Panc1 (cell line): ENCODE measurements around the gene ZNF599. TPM values are rescaled to one million over a fixed set of nuclear protein-coding genes. Genes with fewer than 3 reads are reported as not detected.

Experiments
- ATAC-seq: fragments of 200-7000 bp; cut with Tn5 transposase; 2 replicates; pipeline ENCODE4 v1.9.1; 2020; ENCODE audit warnings: mild to moderate bottlenecking, moderate library complexity
- Bru-seq: library from RNA; stranded (reverse); fragments of 400-500 nt; gene quantifications from one replicate; lab custom pipeline; 2021; lab: Mats Ljungman, UMichigan
- BruChase-seq, 2 experiments: library from RNA; stranded (reverse); fragments of 400-500 nt; gene quantifications; one replicate each; lab custom pipeline; 2021; lab: Mats Ljungman, UMichigan
- BruUV-seq: library from RNA; stranded (reverse); fragments of 400-500 nt; replicated peaks from 2 replicates; lab custom pipeline; 2021; lab: Mats Ljungman, UMichigan
- CTCF ChIA-PET: fragments of 300-600 bp; sonication (Branson Sonifier 250); formaldehyde crosslinking; loops from one replicate; lab custom pipeline; 2022; ENCODE audit warnings: antibody characterized with exemption; lab: Charles Lee
- POLR2A ChIA-PET: fragments of 300-600 bp; sonication (Branson Sonifier 250); formaldehyde crosslinking; loops from one replicate; lab custom pipeline; 2022; ENCODE audit warnings: antibody characterized with exemption; lab: Charles Lee
- DNase-seq: peaks from one replicate; pipeline ENCODE4 v3.0.0-alpha.2; 2010; ENCODE audit warnings: low read depth, low spot score
- H3K27ac ChIP-seq: 2 replicates; pipeline ENCODE4 v1.5.1; 2011; ENCODE audit warnings: mild to moderate bottlenecking, low read length, inconsistent platforms
- H3K27me3 ChIP-seq: fragments of 200-500 bp; sonication (Bioruptor generic); 2 replicates; pipeline ENCODE4 v1.6.0; 2014; ENCODE audit warnings: low read length, inconsistent platforms; ENCODE audit not compliant: control insufficient read depth, insufficient read depth
- H3K36me3 ChIP-seq: fragments of 200-500 bp; sonication (Bioruptor generic); 2 replicates; pipeline ENCODE4 v1.5.1; 2014; ENCODE audit warnings: inconsistent platforms, mild to moderate bottlenecking, low read length, moderate library complexity; ENCODE audit not compliant: control insufficient read depth, insufficient read depth
- H3K4me1 ChIP-seq: 2 replicates; pipeline ENCODE4 v1.5.1; 2011; ENCODE audit warnings: inconsistent platforms, mild to moderate bottlenecking, low read length, moderate library complexity; ENCODE audit not compliant: control insufficient read depth, insufficient read depth
- H3K4me3 ChIP-seq, 2 experiments: 2 replicates each; pipeline ENCODE4 v1.5.1; 2011 to 2012; ENCODE audit warnings: low read depth in 2 of 2, low read length in 2 of 2, mild to moderate bottlenecking in 2 of 2, inconsistent platforms in 1 of 2, moderate library complexity in 1 of 2
- H3K9me3 ChIP-seq: fragments of 200-500 bp; sonication (Bioruptor generic); 2 replicates; pipeline ENCODE4 v1.5.1; 2014; ENCODE audit warnings: low read depth, mild to moderate bottlenecking, inconsistent platforms, low read length, moderate library complexity; ENCODE audit not compliant: control insufficient read depth, insufficient read depth
- CTCF ChIP-seq: fragments of 450-650 bp; IDR thresholded peaks from 2 replicates; pipeline ENCODE4 v1.5.1; 2017; ENCODE audit warnings: mild to moderate bottlenecking
- POLR2AphosphoS5 ChIP-seq: IDR thresholded peaks from 2 replicates; pipeline ENCODE4 v1.6.1; 2012; ENCODE audit warnings: mild to moderate bottlenecking, low read depth, low read length, moderate library complexity
- SIN3A ChIP-seq: IDR thresholded peaks from 2 replicates; pipeline ENCODE4 v1.6.1; 2012; ENCODE audit warnings: low read depth, mild to moderate bottlenecking, low read length, moderate library complexity, borderline replicate concordance; ENCODE audit not compliant: insufficient read depth
- TCF7L2 ChIP-seq: IDR thresholded peaks from 2 replicates; pipeline ENCODE4 v1.6.1; 2011; ENCODE audit warnings: mild to moderate bottlenecking, low read depth, low read length, inconsistent platforms
- in situ Hi-C: cut with HindIII; loops from 2 replicates; pipeline ENCODE4 v1.10.0; 2016; ENCODE audit warnings: low sequenced_read_pairs, low pct_unique_long_range_greater_than_20kb
- intact Hi-C: fragments of 100-400 bp; cut with micrococcal nuclease; formaldehyde crosslinking; loops from one replicate; pipeline ENCODE4 v1.10.0; 2022; ENCODE audit not compliant: unreplicated experiment
- long read RNA-seq: library from polyadenylated mRNA; unstranded; transcript quantifications from one replicate; pipeline ENCODE4 v2.0.0, GENCODE V29; 2021; ENCODE audit not compliant: unreplicated experiment
- polyA plus RNA-seq: library from polyadenylated mRNA; unstranded; fragments of >200 nt; gene quantifications from one replicate; pipeline ENCODE4 v1.2.1, GENCODE V29; 2012; ENCODE audit warnings: missing spikeins; ENCODE audit not compliant: insufficient read length
- total RNA-seq: library from RNA; stranded (reverse); gene quantifications from one replicate; pipeline ENCODE4 v1.2.1, GENCODE V29; 2021; ENCODE audit not compliant: unreplicated experiment
- TF ChIP-seq, protein P1 (sequence below), 2 experiments: IDR thresholded peaks; 2 replicates each; pipeline ENCODE4 v1.6.1; 2011 to 2012; ENCODE audit warnings: low read depth in 2 of 2, control low read depth in 1 of 2, low read length in 1 of 2, mild to moderate bottlenecking in 1 of 2, moderate library complexity in 1 of 2; ENCODE audit not compliant: insufficient read depth in 1 of 2

Gene ZNF599
- total RNA-seq (8.2 TPM), Bru-seq, nascent RNA (percentile 56 among the genes with signal in this experiment), BruChase-seq, experiment 1, labeled RNA remaining after a 2-hour chase (percentile 61 among the genes with signal in this experiment), BruChase-seq, experiment 2, labeled RNA remaining after a 6-hour chase (percentile 55 among the genes with signal in this experiment)
- 6.0 TPM for polyA plus RNA-seq
- long read RNA-seq, transcript ZNF599-203 (3 exons, 948 nt) = major isoform, 5 of 12 reads
- long read RNA-seq, partial matches to known transcripts = 1 of 12 reads
- long read RNA-seq, other reads (novel, unspliced or antisense) = 1 of 12 reads

DNA sequence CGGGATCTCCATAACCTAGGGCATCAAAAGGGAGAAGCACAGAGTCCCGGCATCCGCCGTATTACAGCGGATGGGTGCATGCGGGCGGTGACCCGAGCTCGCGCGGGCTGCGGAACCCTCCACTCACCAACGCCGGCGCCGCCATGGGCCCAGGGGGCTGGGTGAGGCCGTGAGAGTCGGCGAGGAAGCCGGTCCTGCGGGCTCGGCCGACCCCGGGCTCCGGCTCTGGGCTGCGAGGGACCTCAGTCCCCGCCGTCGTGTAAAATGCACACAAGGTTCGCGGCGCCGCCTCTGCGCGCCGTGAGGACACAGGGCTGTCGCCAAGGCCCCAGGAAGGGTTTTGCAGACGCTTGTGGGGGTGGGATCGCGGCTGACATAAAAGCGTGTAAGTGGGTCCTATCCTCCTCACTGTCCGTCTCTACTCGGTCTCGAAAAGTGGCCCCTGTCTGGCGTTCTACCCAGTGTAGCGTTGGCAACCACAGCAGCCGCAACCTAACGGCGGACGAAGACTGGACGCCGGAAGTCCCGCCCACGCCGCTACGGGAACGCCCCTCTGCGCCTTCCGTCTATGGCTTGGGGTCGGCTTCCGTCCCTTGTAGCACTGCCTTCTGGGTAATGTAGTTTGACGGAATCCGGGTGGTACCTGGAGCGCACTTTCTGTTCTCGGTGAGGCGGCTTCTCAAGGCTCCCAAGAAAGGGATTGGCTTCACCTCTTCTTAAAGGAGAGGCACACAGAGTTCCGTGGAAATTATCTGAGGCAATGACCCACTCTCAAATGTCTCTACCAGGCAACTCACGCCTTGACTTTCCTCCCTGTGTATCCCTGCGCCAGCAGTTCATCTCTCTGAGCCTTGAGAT lies at the start of gene ZNF599:
TSS of gene ZNF599 (minus strand) at position 519 of the 858 bp plus-strand sequence. CDS start at position 145, 374 bp downstream.
- ChIA-PET CTCF (no interaction called here), POLR2A (no interaction called here)
- Histone ChIP-seq H3K36me3 (no peaks in the 10 kb centered on the region), H3K27me3 (no peaks in the 10 kb centered on the region), H3K9me3 (peaks cover 11% of the 10 kb centered on the region; the same call in 1 of the 2 replicates), H3K27ac (peak within 1 kb of the TSS; percentile 88), H3K4me1 (peaks cover 6% of the 10 kb centered on the region; the same call in 1 of the 2 replicates), H3K4me3 (peak within 1 kb of the TSS; percentile 91 to 95)
- TF ChIP-seq TCF7L2 (peak; percentile 43; the same call in 1 of the 2 replicates), SIN3A (no peak; the same call in 1 of the 2 replicates), CTCF (no peak), POLR2AphosphoS5 (peak; percentile 92)
- TF ChIP-seq, protein P1, sequence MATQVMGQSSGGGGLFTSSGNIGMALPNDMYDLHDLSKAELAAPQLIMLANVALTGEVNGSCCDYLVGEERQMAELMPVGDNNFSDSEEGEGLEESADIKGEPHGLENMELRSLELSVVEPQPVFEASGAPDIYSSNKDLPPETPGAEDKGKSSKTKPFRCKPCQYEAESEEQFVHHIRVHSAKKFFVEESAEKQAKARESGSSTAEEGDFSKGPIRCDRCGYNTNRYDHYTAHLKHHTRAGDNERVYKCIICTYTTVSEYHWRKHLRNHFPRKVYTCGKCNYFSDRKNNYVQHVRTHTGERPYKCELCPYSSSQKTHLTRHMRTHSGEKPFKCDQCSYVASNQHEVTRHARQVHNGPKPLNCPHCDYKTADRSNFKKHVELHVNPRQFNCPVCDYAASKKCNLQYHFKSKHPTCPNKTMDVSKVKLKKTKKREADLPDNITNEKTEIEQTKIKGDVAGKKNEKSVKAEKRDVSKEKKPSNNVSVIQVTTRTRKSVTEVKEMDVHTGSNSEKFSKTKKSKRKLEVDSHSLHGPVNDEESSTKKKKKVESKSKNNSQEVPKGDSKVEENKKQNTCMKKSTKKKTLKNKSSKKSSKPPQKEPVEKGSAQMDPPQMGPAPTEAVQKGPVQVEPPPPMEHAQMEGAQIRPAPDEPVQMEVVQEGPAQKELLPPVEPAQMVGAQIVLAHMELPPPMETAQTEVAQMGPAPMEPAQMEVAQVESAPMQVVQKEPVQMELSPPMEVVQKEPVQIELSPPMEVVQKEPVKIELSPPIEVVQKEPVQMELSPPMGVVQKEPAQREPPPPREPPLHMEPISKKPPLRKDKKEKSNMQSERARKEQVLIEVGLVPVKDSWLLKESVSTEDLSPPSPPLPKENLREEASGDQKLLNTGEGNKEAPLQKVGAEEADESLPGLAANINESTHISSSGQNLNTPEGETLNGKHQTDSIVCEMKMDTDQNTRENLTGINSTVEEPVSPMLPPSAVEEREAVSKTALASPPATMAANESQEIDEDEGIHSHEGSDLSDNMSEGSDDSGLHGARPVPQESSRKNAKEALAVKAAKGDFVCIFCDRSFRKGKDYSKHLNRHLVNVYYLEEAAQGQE (IDR thresholded peaks at IDR 0.05; ENCODE audit: insufficient read depth in 1 of 2, low read depth in 2 of 2, low read length in 1 of 2) = peak in 1 of 2 experiments; percentile 55; a peak in 1 of 4 replicates
- intact Hi-C loops = no loop called here
- TSS peak; percentile 94 for BruUV-seq
- in situ Hi-C loops = no loop called here
- ATAC-seq (peak; percentile 100), DNase-seq (peak; percentile 70)

DNA sequence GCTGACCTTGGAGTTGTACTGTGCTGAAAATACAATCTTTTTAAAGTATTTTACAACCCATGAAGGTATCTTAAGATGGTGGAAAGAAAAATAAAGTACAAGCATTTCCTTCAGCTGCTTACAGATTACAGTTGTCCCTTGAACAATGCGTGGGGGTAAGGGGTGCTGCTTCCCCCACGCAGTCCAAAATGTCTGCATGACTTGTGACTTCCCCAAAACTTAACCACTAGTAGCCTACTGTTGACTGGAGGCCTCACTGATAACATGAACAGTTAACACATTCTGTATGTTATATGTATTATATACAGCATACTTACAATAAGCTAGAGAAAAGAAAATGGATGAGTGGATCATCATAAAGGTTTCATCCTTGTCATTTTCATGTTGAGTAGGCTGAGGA lies 45.3 kb upstream of the ZNF599 start:
- no peaks in the 10 kb centered on the region for H3K4me1 ChIP-seq
- no peak overlapping the region for H3K4me3 ChIP-seq
- POLR2A ChIA-PET = no interaction called here
- H3K36me3 ChIP-seq = no peaks in the 10 kb centered on the region
- no peak overlapping the region for H3K27ac ChIP-seq
- DNase-seq = no peak
- H3K27me3 ChIP-seq = peaks cover 3% of the 10 kb centered on the region
- no peak for TF ChIP-seq SIN3A
- TF ChIP-seq CTCF = no peak
- TF ChIP-seq, protein P1 (IDR thresholded peaks at IDR 0.05; ENCODE audit: insufficient read depth in 1 of 2, low read depth in 2 of 2, low read length in 1 of 2) = no peak
- TF ChIP-seq POLR2AphosphoS5 = no peak
- no peak for TF ChIP-seq TCF7L2
- ATAC-seq = no peak
- CTCF ChIA-PET = no interaction called here
- H3K9me3 ChIP-seq = no peaks in the 10 kb centered on the region
- in situ Hi-C loops = no loop called here
- intact Hi-C loops = no loop called here
- BruUV-seq = no TSS peak
